Fibroblast of lung (primary cell): Measurements from ENCODE around the gene BBS9. TPM values are rescaled to one million over a fixed set of nuclear protein-coding genes. Genes with fewer than 3 reads are reported as not detected.

Experiments used
- DNase-seq, 2 donors: peaks; one replicate each; pipeline versions ENCODE4 v3.0.0 to v3.0.0-alpha.2; 2010; ENCODE audit warnings: low read depth in 2 of 2
- H2AFZ ChIP-seq: 2 replicates; pipeline ENCODE4 v1.5.1; 2012; ENCODE audit warnings: low read length, control low read depth, inconsistent platforms
- H3K27ac ChIP-seq: 2 replicates; pipeline ENCODE4 v1.5.1; 2011; ENCODE audit warnings: low read length, control low read depth; ENCODE audit not compliant: insufficient read depth
- H3K27me3 ChIP-seq: 2 replicates; pipeline ENCODE4 v1.5.1; 2011; ENCODE audit warnings: mild to moderate bottlenecking, low read length; ENCODE audit not compliant: control insufficient read depth, insufficient read depth
- H3K36me3 ChIP-seq: 2 replicates; pipeline ENCODE4 v1.5.1; 2011; ENCODE audit warnings: low read length; ENCODE audit not compliant: control insufficient read depth, insufficient read depth
- H3K4me1 ChIP-seq: 2 replicates; pipeline ENCODE4 v1.5.1; 2011; ENCODE audit warnings: low read length; ENCODE audit not compliant: control insufficient read depth, insufficient read depth; ENCODE audit errors: extremely low read depth
- H3K4me2 ChIP-seq: 2 replicates; pipeline ENCODE4 v1.5.1; 2011; ENCODE audit warnings: low read length, control low read depth; ENCODE audit not compliant: insufficient read depth; ENCODE audit errors: extremely low read depth
- H3K4me3 ChIP-seq, 4 experiments: fragments of 200-600 bp in 1 of 4; sonication (generic) in 1 of 4; replicated peaks in 1 of 4; 2 replicates each; pipeline ENCODE4 v1.5.1; 2011 to 2016; ENCODE audit warnings: low read length in 4 of 4, low read depth in 3 of 4, mild to moderate bottlenecking in 3 of 4, control low read depth in 2 of 4, inconsistent platforms in 1 of 4, mixed read lengths in 1 of 4; ENCODE audit not compliant: insufficient read depth in 1 of 4; ENCODE audit errors: control extremely low read depth in 1 of 4
- H3K79me2 ChIP-seq: 2 replicates; pipeline ENCODE4 v1.5.1; 2012; ENCODE audit warnings: mild to moderate bottlenecking, low read length, inconsistent platforms; ENCODE audit not compliant: control insufficient read depth, insufficient read depth
- H3K9ac ChIP-seq: 2 replicates; pipeline ENCODE4 v1.5.1; 2011; ENCODE audit warnings: mild to moderate bottlenecking, low read length, control low read depth; ENCODE audit not compliant: insufficient read depth
- H3K9me3 ChIP-seq: 2 replicates; pipeline ENCODE4 v1.5.1; 2012; ENCODE audit warnings: low read depth, low read length; ENCODE audit not compliant: control insufficient read depth, insufficient read depth
- H4K20me1 ChIP-seq: 2 replicates; pipeline ENCODE4 v1.5.1; 2011; ENCODE audit warnings: low read length; ENCODE audit not compliant: control insufficient read depth, insufficient read depth; ENCODE audit errors: extremely low read depth
- CTCF ChIP-seq, 2 donors: IDR thresholded peaks in 1 of 2; conservative IDR thresholded peaks in 1 of 2; 1 replicate in 1 of 2; 2 replicates in 1 of 2; pipeline ENCODE4 v1.5.1; 2011 to 2012; ENCODE audit warnings: low read length in 2 of 2, control low read depth in 1 of 2, inconsistent platforms in 1 of 2, low read depth in 1 of 2, mild to moderate bottlenecking in 1 of 2
- EZH2 ChIP-seq: IDR thresholded peaks from 2 replicates; pipeline ENCODE4 v1.5.1; 2012; ENCODE audit warnings: low read length, control low read depth, mild to moderate bottlenecking; ENCODE audit errors: missing control alignments
- polyA plus RNA-seq, 2 donors: library from polyadenylated mRNA; depleted of rRNA in 1 of 2; stranded (reverse) in 1 of 2; unstranded in 1 of 2; fragments of >200 nt; gene quantifications; 2 replicates each; pipeline ENCODE4 v1.2.1, GENCODE V29; 2011 to 2012; ENCODE audit warnings: missing spikeins in 1 of 2
- total RNA-seq: library from RNA; depleted of rRNA; stranded (reverse); fragments of >200 nt; gene quantifications from 2 replicates; pipeline ENCODE4 v1.2.1, GENCODE V29; 2014

The BBS9 gene
- total and polyA plus RNA-seq, 2 donors (not counting 1 experiment from before 2014, with no cell fraction given), result 19.1 to 26.9 TPM

GRCh38 chr7:33649476-33650441, 520.4 kb downstream of the BBS9 start:
- Histone ChIP-seq H3K36me3 (no peaks in the 10 kb centered on the region), H3K4me1 (no peaks in the 10 kb centered on the region), H3K9me3 (no peaks in the 10 kb centered on the region), H3K4me3 (no peak overlapping the region), H3K27me3 (no peaks in the 10 kb centered on the region), H3K27ac (no peak overlapping the region), H2AFZ (no peak overlapping the region), H3K79me2 (no peaks in the 10 kb centered on the region), H4K20me1 (no peaks in the 10 kb centered on the region), H3K4me2 (no peak overlapping the region), H3K9ac (no peak overlapping the region)
- DNase-seq, result no peak
- TF ChIP-seq EZH2 (no peak), CTCF (conservative IDR thresholded peaks at IDR 0.05 in 1 of 2, IDR thresholded peaks at IDR 0.05 in 1 of 2; ENCODE audit: low read depth in 1 of 2, low read length in 2 of 2) (no peak)

- Histone ChIP-seq H3K9ac (no peak overlapping the region), H3K4me3 (no peak overlapping the region), H2AFZ (no peak overlapping the region), H3K27ac (no peak overlapping the region), H3K79me2 (no peaks in the 10 kb centered on the region), H4K20me1 (no peaks in the 10 kb centered on the region), H3K27me3 (no peaks in the 10 kb centered on the region), H3K4me1 (no peaks in the 10 kb centered on the region), H3K36me3 (no peaks in the 10 kb centered on the region), H3K9me3 (no peaks in the 10 kb centered on the region), H3K4me2 (no peak overlapping the region)
- no peak for DNase-seq
- TF ChIP-seq CTCF (conservative IDR thresholded peaks at IDR 0.05 in 1 of 2, IDR thresholded peaks at IDR 0.05 in 1 of 2; ENCODE audit: low read depth in 1 of 2, low read length in 2 of 2), result no peak
- TF ChIP-seq EZH2, result no peak
Observed at GRCh38 chr7:33650828-33651227, 521.5 kb downstream of the BBS9 start.

GRCh38 chr7:33651998-33652515, 522.7 kb downstream of the BBS9 start:
- H3K27me3 ChIP-seq, result no peaks in the 10 kb centered on the region
- no peak for DNase-seq
- H3K4me3 ChIP-seq, result no peak overlapping the region
- no peaks in the 10 kb centered on the region for H3K4me1 ChIP-seq
- no peaks in the 10 kb centered on the region for H3K79me2 ChIP-seq
- H4K20me1 ChIP-seq, result no peaks in the 10 kb centered on the region
- H3K9me3 ChIP-seq, result no peaks in the 10 kb centered on the region
- no peak overlapping the region for H2AFZ ChIP-seq
- H3K9ac ChIP-seq, result no peak overlapping the region
- no peak for TF ChIP-seq EZH2
- no peak for TF ChIP-seq CTCF (conservative IDR thresholded peaks at IDR 0.05 in 1 of 2, IDR thresholded peaks at IDR 0.05 in 1 of 2; ENCODE audit: low read depth in 1 of 2, low read length in 2 of 2)
- H3K4me2 ChIP-seq, result no peak overlapping the region
- H3K27ac ChIP-seq, result no peak overlapping the region
- no peaks in the 10 kb centered on the region for H3K36me3 ChIP-seq
